ENCODE measurements around the gene NUP37.
"Not testable (repeated sequence)": the region's sequence is repeated elsewhere in the genome, so short reads cannot be mapped to it uniquely, and the experiment has no call there.

Gene NUP37

GRCh38 chr12:102119674-102120563 lies at the start of gene NUP37, which contains the start of gene PARPBP:
Gene NUP37 (minus strand): TSS chr12:102120114. CDS start chr12:102118518, 1,596 bp downstream.
Gene PARPBP (plus strand): TSS chr12:102120183. CDS start chr12:102123889, 3,706 bp downstream.
- DNase-seq = peak; percentile 97

- no peak for DNase-seq
Measured at GRCh38 chr12:102167821-102168604, 48.1 kb upstream of the NUP37 start.

GRCh38 chr12:102163383-102163782 lies 43.5 kb upstream of the NUP37 start:
- DNase-seq = no peak

GRCh38 chr12:102155206-102155605 lies 35.3 kb upstream of the NUP37 start:
- not testable (repeated sequence) for DNase-seq

- not testable (repeated sequence) for DNase-seq
Measured at GRCh38 chr12:102147062-102147587, 27.2 kb upstream of the NUP37 start.

GRCh38 chr12:102144221-102144620 lies 24.3 kb upstream of the NUP37 start:
- no peak for DNase-seq

- not testable (repeated sequence) for DNase-seq
Measured at GRCh38 chr12:102142866-102143373, 23.0 kb upstream of the NUP37 start.

- not testable (repeated sequence) for DNase-seq
Measured at GRCh38 chr12:102137619-102138018, 17.7 kb upstream of the NUP37 start.

GRCh38 chr12:102131442-102131841 lies 11.5 kb upstream of the NUP37 start:
- not testable (repeated sequence) for DNase-seq

GRCh38 chr12:102130720-102131119 lies 10.8 kb upstream of the NUP37 start:
- DNase-seq = not testable (repeated sequence)

GRCh38 chr12:102121328-102121727 lies 1.4 kb upstream of the NUP37 start:
- not testable (repeated sequence) for DNase-seq

GRCh38 chr12:102120886-102121285 lies 972 bp upstream of the NUP37 start:
- DNase-seq = peak; percentile 68

- DNase-seq = no peak
Measured at GRCh38 chr12:102120564-102120873, 605 bp upstream of the NUP37 start.

GRCh38 chr12:102118874-102119273 lies 1.0 kb downstream of the NUP37 start:
- no peak for DNase-seq

GRCh38 chr12:102116392-102116791 lies 3.5 kb downstream of the NUP37 start:
- DNase-seq = no peak

GRCh38 chr12:102114212-102114611 lies 5.7 kb downstream of the NUP37 start:
- DNase-seq = no peak

- DNase-seq = no peak
Measured at GRCh38 chr12:102110782-102111181, 9.1 kb downstream of the NUP37 start.

- DNase-seq = no peak
Measured at GRCh38 chr12:102107970-102108369, 11.9 kb downstream of the NUP37 start.

GRCh38 chr12:102106905-102107304 lies 13.0 kb downstream of the NUP37 start:
- DNase-seq = no peak

GRCh38 chr12:102096855-102097254 lies 23.1 kb downstream of the NUP37 start:
- DNase-seq = peak; percentile 79

GRCh38 chr12:102095677-102096263 lies 24.1 kb downstream of the NUP37 start:
- peak; percentile 73 for DNase-seq

- no peak for DNase-seq
Measured at GRCh38 chr12:102093319-102093718, 26.6 kb downstream of the NUP37 start.
